ENCODE measurements around the gene CREBBP. TPM values are rescaled to one million over a fixed set of nuclear protein-coding genes. Genes with fewer than 3 reads are reported as not detected.

Gene CREBBP
- total RNA-seq, 6 donors from 2014 or later = 54.1 to 175 (median 99.2) TPM

GRCh38 chr16:3789375-3790099, 91.0 kb downstream of the CREBBP start:
- H3K4me1 ChIP-seq = peaks cover 0 to 25% (median 0%) of the 10 kb centered on the region in 4 donors
- H3K4me3 ChIP-seq = no peak overlapping the region
- ATAC-seq (ENCODE audit: low FRiP score in 2 of 2) = no peak
- TF ChIP-seq, protein P1, sequence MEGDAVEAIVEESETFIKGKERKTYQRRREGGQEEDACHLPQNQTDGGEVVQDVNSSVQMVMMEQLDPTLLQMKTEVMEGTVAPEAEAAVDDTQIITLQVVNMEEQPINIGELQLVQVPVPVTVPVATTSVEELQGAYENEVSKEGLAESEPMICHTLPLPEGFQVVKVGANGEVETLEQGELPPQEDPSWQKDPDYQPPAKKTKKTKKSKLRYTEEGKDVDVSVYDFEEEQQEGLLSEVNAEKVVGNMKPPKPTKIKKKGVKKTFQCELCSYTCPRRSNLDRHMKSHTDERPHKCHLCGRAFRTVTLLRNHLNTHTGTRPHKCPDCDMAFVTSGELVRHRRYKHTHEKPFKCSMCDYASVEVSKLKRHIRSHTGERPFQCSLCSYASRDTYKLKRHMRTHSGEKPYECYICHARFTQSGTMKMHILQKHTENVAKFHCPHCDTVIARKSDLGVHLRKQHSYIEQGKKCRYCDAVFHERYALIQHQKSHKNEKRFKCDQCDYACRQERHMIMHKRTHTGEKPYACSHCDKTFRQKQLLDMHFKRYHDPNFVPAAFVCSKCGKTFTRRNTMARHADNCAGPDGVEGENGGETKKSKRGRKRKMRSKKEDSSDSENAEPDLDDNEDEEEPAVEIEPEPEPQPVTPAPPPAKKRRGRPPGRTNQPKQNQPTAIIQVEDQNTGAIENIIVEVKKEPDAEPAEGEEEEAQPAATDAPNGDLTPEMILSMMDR (IDR thresholded peaks at IDR 0.05) = no peak
- TF ChIP-seq POLR2A (IDR thresholded peaks at IDR 0.05) (no peak), POLR2AphosphoS5 (IDR thresholded peaks at IDR 0.05) (no peak), EP300 (IDR thresholded peaks at IDR 0.05) (no peak)
- H3K27ac ChIP-seq = no peak overlapping the region
- no peak for DNase-seq
- H3K36me3 ChIP-seq = peaks cover 13 to 65% (median 35%) of the 10 kb centered on the region in 4 donors
- no peaks in the 10 kb centered on the region for H3K9me3 ChIP-seq
- H3K27me3 ChIP-seq = no peaks in the 10 kb centered on the region
- 74 to 76% methylated on average over 8 of the region's 8 CpGs for WGBS, 2 donors

GRCh38 chr16:3788711-3789374, 91.7 kb downstream of the CREBBP start:
- no peak overlapping the region for H3K4me3 ChIP-seq
- H3K27me3 ChIP-seq = no peaks in the 10 kb centered on the region
- 81 to 93% methylated on average over 9 of the region's 9 CpGs for WGBS, 2 donors
- no peak overlapping the region for H3K27ac ChIP-seq
- TF ChIP-seq, protein P1 (IDR thresholded peaks at IDR 0.05) = no peak
- TF ChIP-seq EP300 (IDR thresholded peaks at IDR 0.05) (no peak), POLR2A (IDR thresholded peaks at IDR 0.05) (no peak), POLR2AphosphoS5 (IDR thresholded peaks at IDR 0.05) (no peak)
- no peaks in the 10 kb centered on the region for H3K9me3 ChIP-seq
- peaks cover 0 to 23% (median 0%) of the 10 kb centered on the region in 4 donors for H3K4me1 ChIP-seq
- H3K36me3 ChIP-seq = peaks cover 13 to 69% (median 35%) of the 10 kb centered on the region in 4 donors
- no peak for ATAC-seq (ENCODE audit: low FRiP score in 2 of 2)
- DNase-seq = no peak

- Histone ChIP-seq H3K27me3 (no peaks in the 10 kb centered on the region), H3K27ac (no peak overlapping the region), H3K4me3 (no peak overlapping the region), H3K9me3 (no peaks in the 10 kb centered on the region), H3K36me3 (peaks cover 13 to 75% (median 33%) of the 10 kb centered on the region in 4 donors), H3K4me1 (peaks cover 0 to 16% (median 0%) of the 10 kb centered on the region in 4 donors)
- DNase-seq (no peak), ATAC-seq (ENCODE audit: low FRiP score in 2 of 2) (peak in 1 of 2 donors; percentile 35)
- 89 to 92% methylated on average over 5 to 10 of the region's 10 CpGs for WGBS, 2 donors
- TF ChIP-seq EP300 (IDR thresholded peaks at IDR 0.05) (no peak), POLR2AphosphoS5 (IDR thresholded peaks at IDR 0.05) (no peak), POLR2A (IDR thresholded peaks at IDR 0.05) (no peak)
- TF ChIP-seq, protein P1 (IDR thresholded peaks at IDR 0.05) = no peak
Observed at GRCh38 chr16:3787924-3788661, 92.4 kb downstream of the CREBBP start.

DNA sequence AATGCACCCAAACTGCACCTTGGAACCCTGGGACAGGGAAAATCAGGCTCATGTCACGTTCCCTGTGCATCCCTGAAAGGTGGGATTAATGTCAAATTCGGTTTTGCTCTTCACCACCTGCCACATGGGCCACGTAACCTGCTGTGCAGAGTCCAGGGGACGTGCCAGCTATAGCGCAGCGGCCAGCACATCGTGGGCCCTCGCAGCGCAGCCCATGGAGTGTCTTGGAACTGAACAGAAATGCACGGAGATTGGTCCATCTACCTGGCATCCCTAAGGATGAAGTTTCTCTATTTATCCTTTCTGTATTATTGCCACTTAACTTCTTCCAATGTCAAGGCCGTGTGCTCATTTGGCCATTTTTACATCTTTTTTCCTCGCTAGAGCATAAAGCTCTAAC, 95.1 kb downstream of the CREBBP start:
- Histone ChIP-seq H3K27ac (no peak overlapping the region), H3K4me3 (no peak overlapping the region), H3K36me3 (peaks cover 7 to 70% (median 27%) of the 10 kb centered on the region in 4 donors), H3K4me1 (peaks cover 0 to 8% (median 0%) of the 10 kb centered on the region in 4 donors), H3K9me3 (no peaks in the 10 kb centered on the region), H3K27me3 (no peaks in the 10 kb centered on the region)
- DNase-seq (no peak), ATAC-seq (ENCODE audit: low FRiP score in 2 of 2) (no peak)
- 97 to 98% methylated on average over 12 of the region's 12 CpGs for WGBS, 2 donors
- no peak for TF ChIP-seq POLR2AphosphoS5 (IDR thresholded peaks at IDR 0.05)
- TF ChIP-seq POLR2A (IDR thresholded peaks at IDR 0.05) = no peak
- TF ChIP-seq EP300 (IDR thresholded peaks at IDR 0.05) = no peak

DNA sequence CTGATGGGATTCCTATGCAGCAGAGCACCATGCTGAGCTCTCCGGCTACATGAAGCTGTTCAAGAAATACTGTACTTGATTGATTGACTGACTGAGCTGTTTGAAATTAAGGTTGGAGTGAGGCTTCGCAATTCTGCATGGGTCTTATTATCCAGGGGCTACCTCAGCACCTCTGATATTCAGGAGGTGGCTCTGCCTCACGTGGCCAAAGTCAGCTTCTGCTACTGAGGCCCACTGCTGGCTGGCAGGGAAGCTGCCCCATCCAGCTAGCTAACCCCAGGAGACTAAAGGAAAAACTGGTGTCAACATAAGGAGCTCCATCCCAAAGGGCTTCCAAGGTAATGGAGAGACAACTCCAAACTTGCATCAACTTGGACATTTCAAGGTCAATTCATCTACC, 97.0 kb downstream of the CREBBP start:
- TF ChIP-seq POLR2A (IDR thresholded peaks at IDR 0.05) (no peak), EP300 (IDR thresholded peaks at IDR 0.05) (no peak), POLR2AphosphoS5 (IDR thresholded peaks at IDR 0.05) (no peak)
- TF ChIP-seq, protein P1 (IDR thresholded peaks at IDR 0.05) = no peak
- Histone ChIP-seq H3K27me3 (no peaks in the 10 kb centered on the region), H3K9me3 (no peaks in the 10 kb centered on the region), H3K27ac (no peak overlapping the region), H3K4me1 (no peaks in the 10 kb centered on the region), H3K4me3 (no peak overlapping the region), H3K36me3 (peaks cover 15 to 76% (median 38%) of the 10 kb centered on the region in 4 donors)
- no peak for ATAC-seq (ENCODE audit: low FRiP score in 2 of 2)
- WGBS, 2 donors = 93 to 100% methylated on average over 2 to 3 of the region's 3 CpGs
- DNase-seq = no peak

Data from upper lobe of left lung (tissue), 6 donors.